Endometrial microvascular endothelial cells (primary cell): Measurements from ENCODE around the gene CAPN12. TPM values are rescaled to one million over a fixed set of nuclear protein-coding genes. Genes with fewer than 3 reads are reported as not detected.

Experiments
- in situ Hi-C: cut with HindIII; loops from 2 replicates; pipeline ENCODE4 v1.10.0; 2017; ENCODE audit warnings: low sequenced_read_pairs, low pct_unique_long_range_greater_than_20kb; ENCODE audit errors: inconsistent ontology term
- total RNA-seq: library from RNA; depleted of rRNA; stranded (reverse); fragments of >200 nt; gene quantifications from one replicate; pipeline ENCODE4 v1.2.3, GENCODE V29; 2015; ENCODE audit errors: inconsistent ontology term

CAPN12 gene
- total RNA-seq, 1 donor from 2014 or later, result not detected

DNA sequence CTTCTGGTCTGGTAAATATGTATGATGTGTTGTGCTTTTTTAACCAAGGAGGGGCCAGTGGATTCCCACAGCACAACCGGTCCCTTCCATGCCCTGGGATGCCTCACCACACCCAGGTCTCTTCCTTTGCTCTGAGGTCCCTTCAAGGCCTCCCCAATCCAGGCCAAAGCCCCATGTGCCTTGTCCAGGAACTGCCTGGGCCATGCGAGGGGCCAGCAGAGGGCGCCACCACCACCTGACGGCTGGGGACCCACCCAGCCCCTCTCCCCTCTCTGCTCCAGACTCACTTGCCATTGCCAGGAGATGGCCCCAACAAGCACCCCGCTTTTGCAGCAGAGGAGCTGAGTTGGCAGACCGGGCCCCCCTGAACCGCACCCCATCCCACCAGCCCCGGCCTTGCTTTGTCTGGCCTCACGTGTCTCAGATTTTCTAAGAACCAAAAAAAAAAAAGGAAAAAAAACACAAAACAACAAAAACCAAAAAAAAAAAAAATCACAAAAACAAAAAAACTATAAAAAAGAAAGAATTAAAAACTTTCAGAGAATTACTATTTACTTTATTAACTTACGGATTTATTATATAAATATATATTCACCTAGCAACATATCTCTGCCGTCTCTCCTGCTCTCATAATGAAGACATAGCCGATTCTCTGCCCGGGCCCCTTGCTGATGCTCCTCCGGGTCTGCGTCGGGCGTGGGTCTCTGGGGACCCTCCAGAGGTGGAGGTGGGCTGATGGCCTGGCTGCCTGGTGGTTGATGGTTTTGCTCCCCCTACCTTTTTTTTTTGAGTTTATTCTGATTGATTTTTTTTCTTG lies 14.4 kb downstream of the CAPN12 start:
- in situ Hi-C loops, result no loop called here

DNA sequence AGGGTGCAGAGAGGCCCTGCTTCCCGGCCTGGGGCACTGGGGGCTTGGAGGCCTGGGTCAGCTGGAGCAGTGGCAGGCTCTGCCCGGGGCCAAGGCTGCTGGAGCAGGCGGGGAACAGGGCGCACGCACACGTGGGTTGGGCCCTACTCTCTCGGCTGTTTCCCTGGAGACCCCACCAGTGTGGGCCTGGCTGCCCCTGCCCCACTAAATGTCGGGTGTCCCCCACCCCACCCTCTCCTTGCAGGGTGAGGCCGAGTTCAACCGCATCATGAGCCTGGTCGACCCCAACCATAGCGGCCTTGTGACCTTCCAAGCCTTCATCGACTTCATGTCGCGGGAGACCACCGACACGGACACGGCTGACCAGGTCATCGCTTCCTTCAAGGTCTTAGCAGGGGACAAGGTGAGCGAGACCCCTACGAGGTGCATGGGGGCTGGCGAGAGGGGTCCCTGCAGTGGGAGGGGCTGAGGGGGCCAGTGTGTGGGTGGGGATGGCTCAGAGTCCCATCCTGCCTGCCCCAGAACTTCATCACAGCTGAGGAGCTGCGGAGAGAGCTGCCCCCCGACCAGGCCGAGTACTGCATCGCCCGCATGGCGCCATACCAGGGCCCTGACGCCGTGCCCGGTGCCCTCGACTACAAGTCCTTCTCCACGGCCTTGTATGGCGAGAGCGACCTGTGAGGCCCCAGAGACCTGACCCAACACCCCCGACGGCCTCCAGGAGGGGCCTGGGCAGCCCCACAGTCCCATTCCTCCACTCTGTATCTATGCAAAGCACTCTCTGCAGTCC lies 15.3 kb downstream of the CAPN12 start:
- in situ Hi-C loops, result no loop called here

- in situ Hi-C loops, result no loop called here
Measured at GRCh38 chr19:38727868-38728660, 16.2 kb downstream of the CAPN12 start.

DNA sequence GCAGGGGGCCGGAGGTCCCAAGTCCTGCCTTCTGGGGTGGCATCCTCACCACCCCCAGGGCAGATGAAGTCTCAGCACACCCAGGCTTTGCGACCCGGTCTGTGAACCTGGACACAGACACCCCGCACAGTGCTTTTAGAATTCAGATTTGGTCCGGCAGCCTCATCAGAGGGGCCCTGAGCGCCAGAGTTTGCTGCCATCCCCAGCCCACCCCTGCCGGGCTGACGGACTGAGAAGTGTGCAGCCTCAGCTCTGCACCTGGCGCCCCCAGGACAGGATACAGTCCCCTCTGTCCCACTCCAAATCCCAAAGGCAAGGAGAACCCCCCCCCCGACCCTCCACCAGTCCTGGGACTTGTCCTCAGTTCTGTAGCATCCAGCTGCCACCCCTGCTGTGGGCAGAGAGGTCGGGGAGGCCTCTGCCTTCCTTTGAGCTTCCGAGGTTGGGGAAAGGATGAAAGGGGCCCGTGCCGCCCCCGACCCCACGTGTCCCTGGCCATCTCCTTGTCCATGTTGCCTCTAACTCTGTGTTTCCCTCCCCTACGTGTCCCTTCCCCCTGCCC lies 16.9 kb downstream of the CAPN12 start:
- in situ Hi-C loops, result no loop called here

GRCh38 chr19:38726761-38727301 lies 17.4 kb downstream of the CAPN12 start:
- in situ Hi-C loops, result no loop called here

DNA sequence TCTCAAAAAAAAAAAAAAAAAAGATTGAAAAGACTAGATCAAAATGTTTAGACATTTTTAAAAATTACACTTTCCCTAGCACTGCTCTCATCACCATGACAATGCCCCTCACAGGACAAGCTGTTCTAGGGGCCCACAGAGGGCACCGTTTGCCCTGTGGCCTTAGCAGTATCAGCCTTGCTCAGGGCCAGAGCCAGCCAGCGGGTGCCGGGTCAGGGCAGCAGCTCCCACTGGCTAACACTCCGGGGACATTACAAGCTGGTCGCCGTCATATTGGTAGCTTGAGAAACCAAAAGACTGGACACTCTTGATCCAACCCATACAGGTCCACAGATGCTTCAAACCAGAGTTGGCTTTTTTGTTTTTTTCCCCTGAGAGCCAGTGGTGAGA lies 18.0 kb downstream of the CAPN12 start:
- in situ Hi-C loops, result no loop called here

DNA sequence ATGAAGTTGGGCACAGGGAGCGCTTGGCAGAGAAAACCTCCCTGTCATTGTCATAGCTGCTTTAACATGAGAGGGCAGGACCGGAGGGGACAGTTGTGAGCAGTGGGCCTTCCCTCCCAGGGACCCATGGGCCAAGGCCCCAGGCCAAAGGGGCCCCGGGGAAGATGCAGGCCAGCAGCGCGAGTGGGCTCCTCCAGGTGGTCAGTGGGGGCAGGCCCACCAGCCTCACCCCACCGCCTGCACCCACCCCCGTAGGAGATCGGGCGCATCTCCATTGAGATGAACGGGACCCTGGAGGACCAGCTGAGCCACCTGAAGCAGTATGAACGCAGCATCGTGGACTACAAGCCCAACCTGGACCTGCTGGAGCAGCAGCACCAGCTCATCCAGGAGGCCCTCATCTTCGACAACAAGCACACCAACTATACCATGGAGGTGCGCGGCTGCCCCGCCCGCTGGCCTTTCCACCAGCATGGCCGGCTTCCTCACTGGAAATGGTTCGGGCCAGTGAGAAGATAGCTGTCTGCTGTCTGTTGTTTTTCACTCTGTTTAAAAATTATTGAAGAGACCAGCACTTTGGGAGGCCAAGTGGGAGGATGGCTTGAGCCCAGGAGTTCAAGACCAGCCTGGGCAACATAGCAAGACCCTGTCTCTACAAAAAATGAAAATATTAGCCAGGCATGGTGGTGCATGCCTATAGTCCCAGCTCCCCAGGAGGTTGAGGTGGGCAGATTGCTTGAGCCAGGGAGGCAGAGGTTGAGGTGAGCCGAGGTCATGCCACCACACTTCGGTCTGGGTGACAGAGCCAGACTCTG lies 18.6 kb downstream of the CAPN12 start:
- in situ Hi-C loops, result no loop called here

- in situ Hi-C loops, result no loop called here
Measured at GRCh38 chr19:38723990-38724854, 20.1 kb downstream of the CAPN12 start.

- in situ Hi-C loops, result no loop called here
Measured at GRCh38 chr19:38723606-38723965, 20.7 kb downstream of the CAPN12 start.

- in situ Hi-C loops, result no loop called here
Measured at GRCh38 chr19:38722947-38723605, 21.2 kb downstream of the CAPN12 start.

DNA sequence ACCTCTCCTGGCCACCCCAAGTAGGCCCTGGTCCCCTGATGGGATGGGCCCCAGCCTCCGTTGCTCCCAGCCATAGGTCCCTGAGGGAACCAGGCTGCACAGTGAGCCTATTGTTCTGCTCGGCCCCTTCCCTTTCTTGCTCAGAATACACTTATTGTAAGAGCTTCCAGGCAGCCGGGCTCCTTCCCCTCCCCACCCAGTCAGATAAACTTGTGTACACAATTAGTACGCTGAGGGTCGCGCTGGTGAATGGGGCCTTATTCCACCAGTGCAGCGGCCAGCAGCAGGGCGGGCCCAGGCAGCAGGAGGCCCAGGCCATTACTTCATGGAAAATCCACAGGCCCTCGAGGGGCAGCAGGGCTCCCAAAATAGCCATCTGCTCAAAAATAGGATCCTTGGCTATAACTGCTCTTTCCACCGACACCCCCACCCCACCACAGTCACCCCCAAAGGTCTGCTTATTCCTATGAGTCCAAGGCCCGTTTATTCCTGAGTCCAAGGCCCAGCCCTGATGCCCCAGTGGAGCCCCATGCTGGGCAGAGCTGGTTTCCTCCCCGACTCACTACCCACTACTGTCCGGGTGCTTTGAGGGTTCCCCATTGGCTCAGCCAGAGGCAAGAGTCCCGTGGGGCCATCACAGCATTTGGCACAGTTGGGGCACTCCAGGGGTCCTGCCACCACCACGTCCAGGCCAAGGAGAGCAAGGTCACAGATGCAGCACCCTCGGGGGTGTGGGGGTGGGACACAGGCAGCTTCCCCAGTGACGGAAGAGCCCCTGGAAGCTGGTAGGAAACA lies 22.1 kb downstream of the CAPN12 start:
- in situ Hi-C loops, result no loop called here

- in situ Hi-C loops, result no loop called here
Measured at GRCh38 chr19:38721496-38721895, 22.8 kb downstream of the CAPN12 start.

- in situ Hi-C loops, result no loop called here
Measured at GRCh38 chr19:38720559-38721236, 23.6 kb downstream of the CAPN12 start.

- in situ Hi-C loops, result no loop called here
Measured at GRCh38 chr19:38719761-38720558, 24.3 kb downstream of the CAPN12 start.
